DMS 273 treated with DMSO at 0.1 percent for 48 hours (cell line): ENCODE measurements around the gene UBE2A.

Experiments used
- DNase-seq: peaks from one replicate; lab custom pipeline; 2025; lab: John Stamatoyannopoulos, UW

The UBE2A gene

DNA sequence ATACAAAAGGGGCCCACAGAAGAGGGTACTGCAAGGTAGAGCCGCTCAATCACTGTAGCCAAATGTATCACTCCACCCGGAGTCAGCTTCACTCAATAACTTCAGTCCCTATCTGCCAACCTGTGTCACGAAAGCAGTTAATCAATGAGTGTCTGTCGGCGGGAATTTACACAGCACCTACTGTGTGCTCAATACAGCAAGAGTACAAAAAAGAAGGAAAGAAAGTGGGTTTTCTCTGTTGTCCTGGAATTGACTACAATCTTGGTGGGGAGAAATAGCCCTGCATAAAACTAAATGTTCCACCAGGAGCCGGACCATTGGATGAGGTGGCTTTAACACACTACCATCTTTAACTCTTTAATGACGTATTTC lies 32.6 kb downstream of the UBE2A start:
- DNase-seq = no peak

DNA sequence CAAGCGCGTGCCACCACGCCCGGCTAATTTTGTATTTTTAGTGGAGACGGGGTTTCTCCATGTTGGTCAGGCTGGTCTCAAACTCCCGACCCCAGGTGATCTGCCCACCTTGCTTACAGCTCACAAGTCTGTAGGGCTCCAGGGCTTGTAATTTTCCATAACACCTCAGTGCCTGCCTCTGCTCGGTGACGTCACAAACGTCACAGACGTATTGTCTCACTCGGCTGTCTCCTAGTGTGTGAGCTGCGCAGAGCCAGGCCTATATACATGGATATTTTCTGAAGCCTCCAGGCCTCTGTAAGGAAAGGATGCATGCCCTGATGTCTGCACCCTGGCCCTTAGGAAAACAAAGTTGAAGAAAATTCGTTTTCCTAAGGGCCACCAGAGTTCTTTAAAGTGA lies 40.4 kb downstream of the UBE2A start:
- DNase-seq = no peak

DNA sequence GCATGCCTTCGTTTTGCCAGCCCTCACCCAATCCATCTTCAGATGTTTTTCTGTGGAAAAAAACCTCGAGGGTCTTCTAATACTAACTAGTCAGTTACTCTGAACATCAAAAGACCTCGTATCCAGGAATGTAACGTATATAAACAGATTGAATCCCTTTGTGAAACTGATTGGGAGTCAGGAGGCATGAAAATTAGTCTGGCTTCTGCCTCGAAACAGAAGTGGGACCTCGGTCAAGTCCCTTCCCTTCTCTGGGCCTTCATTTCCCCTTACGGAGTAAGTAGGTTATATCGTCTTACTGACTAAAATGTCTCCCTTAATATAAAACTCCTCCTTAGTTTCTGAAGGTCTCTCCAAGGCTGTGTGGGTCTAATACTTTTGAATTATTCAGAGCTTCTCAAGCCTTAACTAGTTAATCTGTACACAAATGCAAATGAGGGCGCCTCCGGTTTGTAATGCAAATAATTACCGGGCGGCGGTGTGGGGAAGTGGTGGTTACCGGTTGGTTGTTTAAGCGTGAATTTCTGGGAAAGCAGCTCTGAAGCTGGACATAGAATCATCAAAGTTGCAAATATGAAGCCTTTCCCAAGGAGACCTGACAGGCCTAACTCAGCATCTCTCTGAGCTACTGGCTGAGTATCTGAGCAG lies 43.3 kb downstream of the UBE2A start:
- DNase-seq = no peak

DNA sequence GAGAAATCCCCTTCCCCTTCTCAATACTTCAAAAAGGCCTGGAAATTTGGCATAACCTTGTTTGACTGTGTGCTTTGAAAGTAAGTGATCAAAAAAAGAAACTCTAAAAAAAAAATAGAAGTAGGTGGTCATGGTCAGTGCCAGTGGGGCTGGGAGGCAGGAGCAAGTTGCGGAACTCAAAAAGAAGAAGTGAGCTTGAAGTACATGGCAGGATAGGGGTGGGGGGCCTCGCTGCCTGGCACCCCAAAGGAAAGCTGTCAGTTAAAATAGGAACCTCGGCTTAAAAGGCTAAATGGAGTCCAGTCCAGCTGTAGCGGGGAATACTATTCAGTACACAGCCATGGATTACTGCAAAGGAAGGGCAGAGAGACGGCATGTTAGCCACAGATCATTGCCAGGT lies 44.1 kb downstream of the UBE2A start:
- no peak for DNase-seq

DNA sequence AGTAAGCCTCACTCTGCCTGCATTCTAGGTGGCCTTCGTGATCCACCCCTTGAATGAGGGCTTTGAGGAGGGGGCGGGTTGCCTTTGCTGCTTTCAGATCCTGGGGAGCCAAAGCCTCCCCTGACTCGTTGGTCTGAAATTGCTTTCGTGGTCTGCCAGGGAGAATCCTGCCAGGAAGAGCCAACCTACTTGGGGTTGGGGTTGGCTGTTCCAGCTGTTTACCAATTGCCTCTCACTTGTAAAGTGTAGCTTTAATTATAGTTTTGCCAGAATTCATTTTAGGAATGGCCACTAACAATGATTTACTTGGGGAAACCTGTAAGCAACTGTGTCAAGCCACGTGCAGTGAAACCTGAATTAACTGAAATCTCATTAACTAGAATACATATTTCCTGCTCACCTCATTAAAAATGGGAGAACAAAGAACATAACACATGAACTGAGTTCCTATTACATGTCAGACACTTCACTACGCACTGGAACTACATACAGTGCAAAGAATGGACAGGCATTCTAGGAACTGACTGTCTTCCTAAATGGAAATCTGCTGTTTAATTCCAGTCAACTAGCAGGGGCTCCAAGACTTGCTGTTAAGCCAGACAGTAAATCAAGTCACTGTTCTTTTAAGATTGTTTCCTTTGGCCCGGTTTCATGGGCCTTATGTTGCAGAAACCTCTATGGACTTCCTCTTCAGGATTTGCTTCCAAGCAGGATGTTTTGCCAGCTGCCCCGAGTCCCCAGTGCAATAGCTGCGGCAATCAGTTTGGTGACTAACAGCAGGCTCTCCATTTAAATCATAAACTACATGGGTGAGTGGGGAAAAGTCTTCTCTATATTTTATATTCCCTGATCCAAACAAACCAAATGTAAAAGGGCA lies 48.2 kb downstream of the UBE2A start:
- no peak for DNase-seq

DNA sequence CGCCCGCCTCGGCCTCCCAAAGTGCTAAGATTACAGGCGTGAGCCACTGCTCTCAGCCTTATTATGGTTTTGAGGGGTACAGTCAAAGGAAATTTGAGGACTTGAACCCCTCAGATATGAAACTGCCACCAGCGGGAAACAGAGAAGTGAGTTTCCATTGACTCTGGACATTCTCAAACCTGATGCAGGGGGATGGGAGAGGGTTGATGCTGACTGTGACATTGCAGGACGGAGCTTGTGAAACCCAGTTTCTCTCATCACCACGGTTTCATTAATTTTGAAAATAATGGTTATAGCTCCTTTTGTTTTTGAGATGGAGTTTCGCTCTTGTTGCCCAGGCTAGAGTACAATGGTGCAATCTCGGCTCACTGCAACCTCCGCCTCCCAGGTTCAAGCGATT lies 50.1 kb downstream of the UBE2A start:
- no peak for DNase-seq

DNA sequence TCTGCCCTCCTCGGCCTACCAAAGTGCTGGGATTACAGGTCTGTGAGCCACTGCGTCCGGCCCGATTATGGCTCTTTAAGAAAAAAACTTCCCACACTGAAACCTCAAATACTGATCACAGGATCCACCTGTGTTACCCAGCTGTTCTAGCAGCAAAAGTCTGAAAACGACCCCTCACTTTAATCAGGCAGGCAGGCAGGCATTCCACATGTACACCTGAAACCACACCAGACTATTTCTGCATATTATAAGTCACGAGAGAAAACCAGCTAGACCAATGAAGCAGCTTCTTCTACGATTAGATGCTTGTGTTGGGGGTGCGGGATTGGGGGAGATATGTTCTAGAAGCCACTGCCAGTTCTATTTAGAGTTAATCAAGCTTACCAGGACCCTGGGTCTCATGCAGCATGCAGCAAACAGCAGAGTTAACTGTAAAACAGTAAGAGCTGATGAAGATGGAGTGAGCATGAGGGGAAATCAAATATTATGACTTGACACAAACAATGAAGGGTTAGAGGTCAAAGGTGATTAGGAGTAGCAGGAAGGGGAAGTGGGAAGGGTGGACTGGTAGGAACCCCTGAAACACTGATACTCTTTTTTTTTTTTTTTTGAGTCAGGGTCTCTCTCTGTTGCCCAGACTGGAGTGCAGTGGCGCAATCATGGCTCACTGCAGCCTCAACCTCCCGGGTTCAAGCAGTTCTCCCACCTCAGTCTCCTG lies 50.7 kb downstream of the UBE2A start:
- DNase-seq = no peak

DNA sequence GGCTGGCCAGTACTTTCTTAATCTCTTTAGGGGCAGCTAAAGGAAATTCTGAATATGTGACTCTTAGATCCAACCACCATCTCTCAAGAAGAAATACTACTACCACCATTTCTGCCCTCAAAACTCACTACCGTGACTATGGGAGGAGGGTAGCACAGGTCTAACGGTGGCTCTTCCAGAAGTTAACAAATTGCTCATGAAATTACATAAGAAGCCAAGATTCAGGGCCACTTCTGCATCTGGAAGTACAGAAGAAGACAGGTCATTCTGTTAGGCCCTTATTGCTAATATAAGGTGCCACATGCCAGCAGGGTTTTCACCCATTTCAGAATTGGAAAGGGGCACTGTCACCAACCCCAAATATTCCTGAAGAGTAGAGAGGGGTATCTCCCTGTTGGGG lies 51.5 kb downstream of the UBE2A start:
- DNase-seq = no peak
